ENCODE data around the gene DEFB119.
"Not testable (repeated sequence)": the region's sequence is repeated elsewhere in the genome, so short reads cannot be mapped to it uniquely, and the experiment has no call there.

Gene DEFB119

GRCh38 chr20:31390490-31390889 lies at the start of gene DEFB119:
Gene DEFB119 (minus strand): TSS chr20:31390590. CDS start chr20:31390483, 107 bp downstream.
- DNase-seq (ENCODE audit: low spot score): no peak

GRCh38 chr20:31430568-31431115 lies 40.3 kb upstream of the DEFB119 start:
- DNase-seq (ENCODE audit: low spot score): no peak

GRCh38 chr20:31427576-31427975 lies 37.2 kb upstream of the DEFB119 start:
- not testable (repeated sequence) for DNase-seq (ENCODE audit: low spot score)

- not testable (repeated sequence) for DNase-seq (ENCODE audit: low spot score)
These were observed 36.6 kb upstream of the DEFB119 start for GRCh38 chr20:31426891-31427551.

GRCh38 chr20:31425797-31426196 lies 35.4 kb upstream of the DEFB119 start:
- DNase-seq (ENCODE audit: low spot score): no peak

GRCh38 chr20:31418307-31418706 lies 27.9 kb upstream of the DEFB119 start:
- DNase-seq (ENCODE audit: low spot score): no peak

- no peak for DNase-seq (ENCODE audit: low spot score)
These were observed 25.3 kb upstream of the DEFB119 start for GRCh38 chr20:31415653-31416052.

GRCh38 chr20:31414381-31414780 lies 24.0 kb upstream of the DEFB119 start:
- no peak for DNase-seq (ENCODE audit: low spot score)

- DNase-seq (ENCODE audit: low spot score): no peak
These were observed 19.6 kb upstream of the DEFB119 start for GRCh38 chr20:31410011-31410410.

- DNase-seq (ENCODE audit: low spot score): no peak
These were observed 15.7 kb upstream of the DEFB119 start, which contains the start of gene DEFB121 for GRCh38 chr20:31406115-31406514. Gene DEFB121 (minus strand): TSS chr20:31406215. CDS start chr20:31406152, 63 bp downstream.

- no peak for DNase-seq (ENCODE audit: low spot score)
These were observed 13.5 kb upstream of the DEFB119 start for GRCh38 chr20:31403886-31404285.

GRCh38 chr20:31394900-31395299 lies 4.5 kb upstream of the DEFB119 start:
- DNase-seq (ENCODE audit: low spot score): no peak

GRCh38 chr20:31392836-31393235 lies 2.4 kb upstream of the DEFB119 start:
- DNase-seq (ENCODE audit: low spot score): no peak

GRCh38 chr20:31374346-31374745 lies 16.0 kb downstream of the DEFB119 start:
- DNase-seq (ENCODE audit: low spot score): no peak

- DNase-seq (ENCODE audit: low spot score): no peak
These were observed 22.1 kb downstream of the DEFB119 start, which contains the start of gene DEFB118 for GRCh38 chr20:31368301-31368700. Gene DEFB118 (plus strand): TSS chr20:31368601. CDS start chr20:31368651, 50 bp downstream.

- not testable (repeated sequence) for DNase-seq (ENCODE audit: low spot score)
These were observed 26.1 kb downstream of the DEFB119 start for GRCh38 chr20:31364272-31364671.

- no peak for DNase-seq (ENCODE audit: low spot score)
These were observed 27.1 kb downstream of the DEFB119 start for GRCh38 chr20:31363295-31363694.

GRCh38 chr20:31355981-31356380 lies 34.4 kb downstream of the DEFB119 start:
- no peak for DNase-seq (ENCODE audit: low spot score)

- no peak for DNase-seq (ENCODE audit: low spot score)
These were observed 48.9 kb downstream of the DEFB119 start for GRCh38 chr20:31341470-31341869.

GRCh38 chr20:31330893-31331292 lies 59.5 kb downstream of the DEFB119 start:
- DNase-seq (ENCODE audit: low spot score): no peak
